Spleen (tissue), 11 donors: ENCODE data around the gene WDFY2. TPM values are rescaled to one million over a fixed set of nuclear protein-coding genes. Genes with fewer than 3 reads are reported as not detected.

Experiments
- DNase-seq: peaks from one replicate; pipeline ENCODE4 v3.0.0-alpha.2; 2020
- H3K27ac ChIP-seq, 8 donors: fragments of 200-600 bp; sonication (generic) in 7 of 8; 1 replicate in 4 of 8; 2 replicates in 4 of 8; pipeline versions ENCODE4 v1.5.0 to v1.8.0; 2016 to 2021; ENCODE audit warnings: inconsistent platforms in 4 of 8, mild to moderate bottlenecking in 4 of 8, moderate library complexity in 1 of 8
- H3K27me3 ChIP-seq, 7 donors: fragments of 200-600 bp; sonication (generic) in 6 of 7; replicated peaks in 1 of 7; 1 replicate in 4 of 7; 2 replicates in 3 of 7; pipeline versions ENCODE4 v1.5.0 to v1.8.0; 2016 to 2021; ENCODE audit warnings: inconsistent platforms in 3 of 7, mild to moderate bottlenecking in 1 of 7
- H3K36me3 ChIP-seq, 6 donors: fragments of 200-600 bp; sonication (generic) in 5 of 6; 1 replicate in 4 of 6; 2 replicates in 2 of 6; pipeline versions ENCODE4 v1.5.0 to v1.8.0; 2016 to 2021; ENCODE audit warnings: inconsistent platforms in 2 of 6
- H3K4me1 ChIP-seq, 6 donors: fragments of 200-600 bp; sonication (generic) in 5 of 6; 1 replicate in 3 of 6; 2 replicates in 3 of 6; pipeline versions ENCODE4 v1.5.0 to v1.8.0; 2016 to 2021; ENCODE audit warnings: inconsistent platforms in 3 of 6
- H3K4me3 ChIP-seq, 8 donors: fragments of 200-600 bp; sonication (generic) in 7 of 8; 1 replicate in 4 of 8; 2 replicates in 4 of 8; pipeline versions ENCODE4 v1.5.0 to v1.8.0; 2016 to 2021; ENCODE audit warnings: inconsistent platforms in 4 of 8, mild to moderate bottlenecking in 4 of 8, moderate library complexity in 2 of 8
- H3K9me3 ChIP-seq, 8 donors: fragments of 200-600 bp; sonication (generic) in 7 of 8; 1 replicate in 4 of 8; 2 replicates in 4 of 8; pipeline versions ENCODE4 v1.5.0 to v1.8.0; 2016 to 2021; ENCODE audit warnings: inconsistent platforms in 4 of 8
- CTCF ChIP-seq, 11 experiments: fragments of 200-600 bp in 7 of 11; fragments of 450-650 bp in 4 of 11; sonication (generic) in 4 of 11; IDR thresholded peaks in 8 of 11; conservative IDR thresholded peaks in 3 of 11; 1 replicate in 7 of 11; 2 replicates in 4 of 11; pipeline versions ENCODE4 v1.4.0 to v1.8.0; 2016 to 2021; ENCODE audit warnings: antibody characterized with exemption in 11 of 11, inconsistent platforms in 4 of 11, mild to moderate bottlenecking in 1 of 11
- POLR2A ChIP-seq, 3 donors: fragments of 450-650 bp; IDR thresholded peaks; one replicate each; pipeline ENCODE4 v1.5.1; 2017; ENCODE audit warnings: antibody characterized with exemption in 3 of 3, mild to moderate bottlenecking in 1 of 3
- POLR2AphosphoS5 ChIP-seq, 3 donors: sonication (generic); formaldehyde crosslinking; IDR thresholded peaks; one replicate each; pipeline ENCODE4 v1.5.1; 2017; ENCODE audit warnings: antibody characterized with exemption in 3 of 3
- WGBS, 5 donors: extraction: QIAGEN DNeasy Blood & Tissue Kit in 3 of 5; methylation state at CpG; one replicate each; pipeline versions ENCODE4 v1.1.5 to v1.1.7; 2013 to 2018; 5-methylcytosine and 5-hydroxymethylcytosine counted together
- intact Hi-C: fragments of 100-400 bp; cut with DNase I; formaldehyde crosslinking; loops from one replicate; pipeline ENCODE4 v1.15.0; 2023; ENCODE audit warnings: low total_unique reads
- polyA plus RNA-seq, 3 donors: library from polyadenylated mRNA; stranded (reverse); fragments of 200-250 nt; gene quantifications; one replicate each; pipeline ENCODE4 v1.2.1, GENCODE V29; 2013
- total RNA-seq, 7 donors: library from RNA; depleted of rRNA in 3 of 7; stranded (reverse); fragments of >200 nt in 3 of 7; fragmentation: NEBNext Ultra II Directional in 4 of 7; extraction: Animal tissue kit (Norgen Biotek cat#: 25700) in 4 of 7; gene quantifications; one replicate each; pipeline versions ENCODE4 v1.1.0 to v1.2.1, GENCODE V29; 2016 to 2021
- donor health status: healthy with polysubstance abuse.
- donor health status: DM: no; HTN: no; CAD: no; lungs with moderate emphysema.
- donor health status: DM: no; HTN: no; CAD: no.
- donor health status: Bipolar disorder and iron deficiency.
- donor health status: healthy.
- donor health status: DM: no; HTN: no; CAD: no.
- donor health status: DM: yes; HTN: yes; CAD: no.

Gene WDFY2
- total and polyA plus RNA-seq, 10 donors = 3.0 to 32.2 (median 24.9) TPM

GRCh38 chr13:51803422-51804294, 219.4 kb downstream of the WDFY2 start, which contains the start of gene DHRS12:
Gene DHRS12 (minus strand): TSS chr13:51804163. CDS start chr13:51799659, 4,504 bp downstream.
- Histone ChIP-seq H3K27me3 (no peaks in the 10 kb centered on the region), H3K36me3 (peaks cover 0 to 8% (median 3%) of the 10 kb centered on the region in 6 donors), H3K27ac (peak within 1 kb of the TSS; percentile 97 to 100 (median 100)), H3K9me3 (no peaks in the 10 kb centered on the region), H3K4me3 (peak within 1 kb of the TSS; percentile 45 to 82 (median 64)), H3K4me1 (peaks cover 13 to 54% (median 39%) of the 10 kb centered on the region in 6 donors)
- intact Hi-C loops = loop anchor here (5.0 kb wide), 1 partner anchor 216 kb away; no protein-coding TSS in a partner anchor
- peak; percentile 11 to 39 (median 29) for TF ChIP-seq POLR2A (IDR thresholded peaks at IDR 0.05)
- peak; percentile 87 to 93 (median 90) for TF ChIP-seq POLR2AphosphoS5 (IDR thresholded peaks at IDR 0.05)
- TF ChIP-seq CTCF (IDR thresholded peaks at IDR 0.05 in 8 of 11, conservative IDR thresholded peaks at IDR 0.05 in 3 of 11) = peak in 5 of 11 experiments; percentile 18 to 54 (median 44)
- 0 to 1% (median 0%) methylated on average over 20 to 91 of the region's 91 CpGs for WGBS, 5 donors
- peak; percentile 98 for DNase-seq

GRCh38 chr13:51804295-51805172, 220.3 kb downstream of the WDFY2 start:
- H3K4me3 ChIP-seq = peak overlapping the region; percentile 45 to 82 (median 64)
- peak overlapping the region; percentile 97 to 100 (median 100) for H3K27ac ChIP-seq
- 15 to 19% (median 18%) methylated on average over 31 of the region's 31 CpGs for WGBS, 5 donors
- peak; percentile 83 for DNase-seq
- peaks cover 13 to 54% (median 39%) of the 10 kb centered on the region in 6 donors for H3K4me1 ChIP-seq
- no peaks in the 10 kb centered on the region for H3K27me3 ChIP-seq
- H3K9me3 ChIP-seq = no peaks in the 10 kb centered on the region
- H3K36me3 ChIP-seq = no peaks in the 10 kb centered on the region
- intact Hi-C loops = loop anchor here (5.0 kb wide), 1 partner anchor 217 kb away; no protein-coding TSS in a partner anchor
- TF ChIP-seq CTCF (IDR thresholded peaks at IDR 0.05 in 8 of 11, conservative IDR thresholded peaks at IDR 0.05 in 3 of 11) (no peak), POLR2A (IDR thresholded peaks at IDR 0.05) (peak in 1 of 3 donors; percentile 49), POLR2AphosphoS5 (IDR thresholded peaks at IDR 0.05) (no peak)

- no peak for DNase-seq
- peaks cover 13 to 54% (median 39%) of the 10 kb centered on the region in 6 donors for H3K4me1 ChIP-seq
- 86 to 94% (median 91%) methylated on average over 4 of the region's 4 CpGs for WGBS, 5 donors
- peak overlapping the region in 7 of 8 donors; percentile 97 to 100 (median 100) for H3K27ac ChIP-seq
- H3K27me3 ChIP-seq = no peaks in the 10 kb centered on the region
- intact Hi-C loops = no loop called here
- H3K4me3 ChIP-seq = peak overlapping the region in 2 of 8 donors; percentile 64 to 82
- no peaks in the 10 kb centered on the region for H3K9me3 ChIP-seq
- H3K36me3 ChIP-seq = no peaks in the 10 kb centered on the region
- no peak for TF ChIP-seq POLR2AphosphoS5 (IDR thresholded peaks at IDR 0.05)
- no peak for TF ChIP-seq POLR2A (IDR thresholded peaks at IDR 0.05)
- no peak for TF ChIP-seq CTCF (IDR thresholded peaks at IDR 0.05 in 8 of 11, conservative IDR thresholded peaks at IDR 0.05 in 3 of 11)
These were observed 221.1 kb downstream of the WDFY2 start for GRCh38 chr13:51805313-51805712.
